GM13977 (cell line): Measurements from ENCODE around the gene KIF2A.

Experiments used
- DNase-seq: peaks from one replicate; pipeline ENCODE4 v3.0.0; 2012; ENCODE audit warnings: low spot score
- CTCF ChIP-seq: IDR thresholded peaks from 2 replicates; pipeline ENCODE4 v1.5.1; 2012; ENCODE audit warnings: mild to moderate bottlenecking, control low read depth; ENCODE audit not compliant: insufficient read depth; ENCODE audit errors: extremely low read depth, missing control alignments
- in situ Hi-C: fragments of 300-500 bp; cut with MboI; formaldehyde crosslinking; loops from one replicate; pipeline ENCODE4 v1.12.0; 2022; ENCODE audit warnings: low sequenced_read_pairs, low pct_unique_long_range_greater_than_20kb, mixed read lengths, inconsistent platforms; ENCODE audit not compliant: unreplicated experiment

The KIF2A gene

GRCh38 chr5:62305715-62306322 lies at the start of gene KIF2A:
KIF2A (plus strand) TSS chr5:62306206; CDS start chr5:62306473, 267 bp downstream.
- no peak for TF ChIP-seq CTCF
- in situ Hi-C loops: no loop called here
- peak; percentile 99 for DNase-seq

GRCh38 chr5:62257020-62257367 lies 49.0 kb upstream of the KIF2A start:
- no peak for TF ChIP-seq CTCF
- no peak for DNase-seq
- in situ Hi-C loops: no loop called here

GRCh38 chr5:62258654-62259053 lies 47.4 kb upstream of the KIF2A start:
- in situ Hi-C loops: no loop called here
- no peak for DNase-seq
- no peak for TF ChIP-seq CTCF

GRCh38 chr5:62259699-62260250 lies 46.2 kb upstream of the KIF2A start:
- TF ChIP-seq CTCF: no peak
- DNase-seq: no peak
- in situ Hi-C loops: no loop called here

GRCh38 chr5:62260513-62260912 lies 45.5 kb upstream of the KIF2A start:
- in situ Hi-C loops: no loop called here
- no peak for TF ChIP-seq CTCF
- no peak for DNase-seq

- TF ChIP-seq CTCF: no peak
- no peak for DNase-seq
- in situ Hi-C loops: no loop called here
These were observed 42.6 kb upstream of the KIF2A start for GRCh38 chr5:62263401-62263800.
